ENCODE results near the gene AARS2. TPM values are rescaled to one million over a fixed set of nuclear protein-coding genes. Genes with fewer than 3 reads are reported as not detected.

Gene AARS2
- total RNA-seq, 1 donor from 2014 or later = 12.2 TPM

GRCh38 chr6:44278315-44278714 is 34.8 kb downstream of the AARS2 start:
- FAIRE-seq = no peak
- DNase-seq (ENCODE audit: low spot score in 2 of 2) = no peak

- FAIRE-seq (no peak), DNase-seq (ENCODE audit: low spot score in 2 of 2) (no peak)
These were observed 35.4 kb downstream of the AARS2 start for GRCh38 chr6:44277763-44278162.

GRCh38 chr6:44276667-44277640 is 36.2 kb downstream of the AARS2 start:
- FAIRE-seq (no peak), DNase-seq (ENCODE audit: low spot score in 2 of 2) (no peak)

- no peak for FAIRE-seq
- DNase-seq (ENCODE audit: low spot score in 2 of 2) = no peak
These were observed 37.1 kb downstream of the AARS2 start for GRCh38 chr6:44275749-44276648.

- DNase-seq (ENCODE audit: low spot score in 2 of 2) (no peak), FAIRE-seq (no peak)
These were observed 37.8 kb downstream of the AARS2 start for GRCh38 chr6:44275271-44275748.

- FAIRE-seq (no peak), DNase-seq (ENCODE audit: low spot score in 2 of 2) (no peak)
These were observed 39.5 kb downstream of the AARS2 start for GRCh38 chr6:44273617-44274016.

GRCh38 chr6:44272999-44273566 is 40.1 kb downstream of the AARS2 start:
- no peak for FAIRE-seq

GRCh38 chr6:44272529-44272928 is 40.6 kb downstream of the AARS2 start:
- DNase-seq (ENCODE audit: low spot score in 2 of 2) = no peak
- FAIRE-seq = no peak

More at GRCh38 chr6:44272999-44273566, 40.1 kb downstream of the AARS2 start:
- DNase-seq (ENCODE audit: low spot score in 2 of 2) = no peak

GRCh38 chr6:44271914-44272313 is 41.2 kb downstream of the AARS2 start:
- DNase-seq (ENCODE audit: low spot score in 2 of 2) (no peak), FAIRE-seq (no peak)

GRCh38 chr6:44271406-44271723 is 41.8 kb downstream of the AARS2 start:
- no peak for FAIRE-seq
- DNase-seq (ENCODE audit: low spot score in 2 of 2) = no peak

- DNase-seq (ENCODE audit: low spot score in 2 of 2) (no peak), FAIRE-seq (no peak)
These were observed 42.4 kb downstream of the AARS2 start for GRCh38 chr6:44270526-44271405.

- no peak for FAIRE-seq
- DNase-seq (ENCODE audit: low spot score in 2 of 2) = no peak
These were observed 43.1 kb downstream of the AARS2 start, which contains the start of gene TMEM151B for GRCh38 chr6:44269921-44270525. TSS of gene TMEM151B (plus strand) at chr6:44270450. CDS start at chr6:44270743, 293 bp downstream.

- FAIRE-seq = no peak
These were observed 43.8 kb downstream of the AARS2 start for GRCh38 chr6:44269178-44269920.

GRCh38 chr6:44268095-44268628 is 45.0 kb downstream of the AARS2 start:
- DNase-seq (ENCODE audit: low spot score in 2 of 2) (peak in 1 of 2 donors; percentile 71), FAIRE-seq (no peak)

More at GRCh38 chr6:44269178-44269920, 43.8 kb downstream of the AARS2 start:
- no peak for DNase-seq (ENCODE audit: low spot score in 2 of 2)

- FAIRE-seq = no peak
- DNase-seq (ENCODE audit: low spot score in 2 of 2) = no peak
These were observed 45.9 kb downstream of the AARS2 start for GRCh38 chr6:44267252-44267651.

GRCh38 chr6:44266347-44266746 is 46.8 kb downstream of the AARS2 start:
- FAIRE-seq = no peak
- no peak for DNase-seq (ENCODE audit: low spot score in 2 of 2)

- DNase-seq (ENCODE audit: low spot score in 2 of 2) (no peak), FAIRE-seq (no peak)
These were observed 47.4 kb downstream of the AARS2 start for GRCh38 chr6:44265722-44266233.

All from frontal cortex (tissue), 4 donors.